Measurements from ENCODE around the gene PLXNB1.

DNA sequence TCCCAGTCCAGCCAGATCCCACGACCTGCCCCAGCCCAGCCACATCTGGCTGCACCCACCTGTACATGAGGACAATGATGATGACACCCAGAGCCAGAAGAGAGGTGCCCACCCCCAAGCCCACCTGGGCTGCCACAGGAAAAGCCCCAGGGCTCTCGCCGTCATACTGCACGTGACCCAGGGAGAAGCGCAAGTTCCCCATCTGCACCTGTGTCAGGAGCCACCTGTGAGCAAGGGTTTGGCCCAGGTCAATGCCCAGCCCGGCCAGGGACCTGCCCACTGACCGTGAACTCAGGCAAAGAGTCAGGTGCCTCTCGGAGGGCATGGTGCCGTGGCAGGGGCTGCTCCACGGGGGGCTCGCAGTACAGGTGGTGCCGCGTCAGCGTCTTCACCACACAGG is 16.3 kb downstream of the PLXNB1 start:
- TF ChIP-seq, protein P1, sequence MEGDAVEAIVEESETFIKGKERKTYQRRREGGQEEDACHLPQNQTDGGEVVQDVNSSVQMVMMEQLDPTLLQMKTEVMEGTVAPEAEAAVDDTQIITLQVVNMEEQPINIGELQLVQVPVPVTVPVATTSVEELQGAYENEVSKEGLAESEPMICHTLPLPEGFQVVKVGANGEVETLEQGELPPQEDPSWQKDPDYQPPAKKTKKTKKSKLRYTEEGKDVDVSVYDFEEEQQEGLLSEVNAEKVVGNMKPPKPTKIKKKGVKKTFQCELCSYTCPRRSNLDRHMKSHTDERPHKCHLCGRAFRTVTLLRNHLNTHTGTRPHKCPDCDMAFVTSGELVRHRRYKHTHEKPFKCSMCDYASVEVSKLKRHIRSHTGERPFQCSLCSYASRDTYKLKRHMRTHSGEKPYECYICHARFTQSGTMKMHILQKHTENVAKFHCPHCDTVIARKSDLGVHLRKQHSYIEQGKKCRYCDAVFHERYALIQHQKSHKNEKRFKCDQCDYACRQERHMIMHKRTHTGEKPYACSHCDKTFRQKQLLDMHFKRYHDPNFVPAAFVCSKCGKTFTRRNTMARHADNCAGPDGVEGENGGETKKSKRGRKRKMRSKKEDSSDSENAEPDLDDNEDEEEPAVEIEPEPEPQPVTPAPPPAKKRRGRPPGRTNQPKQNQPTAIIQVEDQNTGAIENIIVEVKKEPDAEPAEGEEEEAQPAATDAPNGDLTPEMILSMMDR (conservative IDR thresholded peaks at IDR 0.05; ENCODE audit: low read depth in 2 of 2) = no peak
- no peak for TF ChIP-seq ZNF114 (CRISPR knock-in tag; IDR thresholded peaks at IDR 0.05)
- TF ChIP-seq EZH2 (IDR thresholded peaks at IDR 0.05; ENCODE audit: low read depth, unreplicated experiment) = no peak
- TF ChIP-seq JUNB (IDR thresholded peaks at IDR 0.05; ENCODE audit: unreplicated experiment) = no peak
- TF ChIP-seq, protein P2, sequence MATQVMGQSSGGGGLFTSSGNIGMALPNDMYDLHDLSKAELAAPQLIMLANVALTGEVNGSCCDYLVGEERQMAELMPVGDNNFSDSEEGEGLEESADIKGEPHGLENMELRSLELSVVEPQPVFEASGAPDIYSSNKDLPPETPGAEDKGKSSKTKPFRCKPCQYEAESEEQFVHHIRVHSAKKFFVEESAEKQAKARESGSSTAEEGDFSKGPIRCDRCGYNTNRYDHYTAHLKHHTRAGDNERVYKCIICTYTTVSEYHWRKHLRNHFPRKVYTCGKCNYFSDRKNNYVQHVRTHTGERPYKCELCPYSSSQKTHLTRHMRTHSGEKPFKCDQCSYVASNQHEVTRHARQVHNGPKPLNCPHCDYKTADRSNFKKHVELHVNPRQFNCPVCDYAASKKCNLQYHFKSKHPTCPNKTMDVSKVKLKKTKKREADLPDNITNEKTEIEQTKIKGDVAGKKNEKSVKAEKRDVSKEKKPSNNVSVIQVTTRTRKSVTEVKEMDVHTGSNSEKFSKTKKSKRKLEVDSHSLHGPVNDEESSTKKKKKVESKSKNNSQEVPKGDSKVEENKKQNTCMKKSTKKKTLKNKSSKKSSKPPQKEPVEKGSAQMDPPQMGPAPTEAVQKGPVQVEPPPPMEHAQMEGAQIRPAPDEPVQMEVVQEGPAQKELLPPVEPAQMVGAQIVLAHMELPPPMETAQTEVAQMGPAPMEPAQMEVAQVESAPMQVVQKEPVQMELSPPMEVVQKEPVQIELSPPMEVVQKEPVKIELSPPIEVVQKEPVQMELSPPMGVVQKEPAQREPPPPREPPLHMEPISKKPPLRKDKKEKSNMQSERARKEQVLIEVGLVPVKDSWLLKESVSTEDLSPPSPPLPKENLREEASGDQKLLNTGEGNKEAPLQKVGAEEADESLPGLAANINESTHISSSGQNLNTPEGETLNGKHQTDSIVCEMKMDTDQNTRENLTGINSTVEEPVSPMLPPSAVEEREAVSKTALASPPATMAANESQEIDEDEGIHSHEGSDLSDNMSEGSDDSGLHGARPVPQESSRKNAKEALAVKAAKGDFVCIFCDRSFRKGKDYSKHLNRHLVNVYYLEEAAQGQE (IDR thresholded peaks at IDR 0.05; ENCODE audit: unreplicated experiment) = no peak
- no peak for TF ChIP-seq POLR2AphosphoS5 (IDR thresholded peaks at IDR 0.05; ENCODE audit: low read depth)
- no peak for TF ChIP-seq CREB1 (CRISPR knock-in tag; IDR thresholded peaks at IDR 0.05; ENCODE audit: low read depth)
- no peak for TF ChIP-seq NANOG (IDR thresholded peaks at IDR 0.05; ENCODE audit: borderline replicate concordance)
- TF ChIP-seq EZH2phosphoT487 (IDR thresholded peaks at IDR 0.05; ENCODE audit: unreplicated experiment) = no peak
- no peak for TF ChIP-seq STAT1 (IDR thresholded peaks at IDR 0.05; ENCODE audit: unreplicated experiment)
- no peak for TF ChIP-seq ZNF331 (CRISPR knock-in tag; IDR thresholded peaks at IDR 0.05; ENCODE audit: low read depth)

All from GM23338 (cell line).